ENCODE results near the gene HYOU1.
"Not testable (repeated sequence)": the region's sequence is repeated elsewhere in the genome, so short reads cannot be mapped to it uniquely, and the experiment has no call there.

The HYOU1 gene

GRCh38 chr11:119042927-119043326 lies 14.1 kb downstream of the HYOU1 start:
- no peak for DNase-seq

- peak; percentile 12 to 62 for DNase-seq
These were observed 15.0 kb downstream of the HYOU1 start for GRCh38 chr11:119041821-119042514.

DNA sequence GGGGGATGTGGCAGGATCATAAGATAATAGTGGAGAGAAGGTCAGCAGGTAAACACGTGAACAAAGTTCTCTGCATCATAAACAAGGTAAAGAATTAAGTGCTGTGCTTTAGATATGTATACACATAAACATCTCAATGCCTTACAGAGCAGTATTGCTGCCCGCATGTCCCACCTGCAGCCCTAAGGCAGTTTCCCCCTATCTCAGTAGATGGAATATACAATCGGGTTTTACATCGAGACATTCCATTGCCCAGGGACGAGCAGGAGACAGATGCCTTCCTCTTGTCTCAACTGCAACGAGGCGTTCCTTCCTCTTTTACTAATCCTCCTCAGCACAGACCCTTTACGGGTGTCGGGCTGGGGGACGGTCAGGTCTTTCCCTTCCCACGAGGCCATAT lies 17.5 kb downstream of the HYOU1 start:
- DNase-seq, result not testable (repeated sequence)

GRCh38 chr11:119038884-119039283 lies 18.1 kb downstream of the HYOU1 start:
- DNase-seq, result no peak

DNA sequence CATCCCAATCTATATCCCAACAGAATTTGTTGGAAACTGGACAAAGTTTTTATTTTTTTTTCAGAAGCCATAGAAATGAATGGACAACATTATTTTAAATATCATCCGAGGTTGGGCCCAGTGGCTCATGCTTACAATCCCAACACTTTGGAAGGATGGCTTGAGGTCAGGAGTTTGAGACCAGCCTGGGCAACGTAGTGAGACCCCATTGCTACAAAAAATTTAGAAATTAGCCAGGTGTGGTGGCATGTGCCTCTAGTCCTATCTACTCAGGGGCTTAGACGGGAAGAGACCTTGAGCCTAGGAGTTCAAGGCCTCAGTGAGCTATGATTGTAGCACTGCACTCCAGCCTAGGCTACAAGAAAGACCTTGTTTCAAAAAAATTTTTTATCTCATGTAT lies 22.2 kb downstream of the HYOU1 start:
- no peak for DNase-seq

- DNase-seq, result not testable (repeated sequence)
These were observed 23.6 kb downstream of the HYOU1 start for GRCh38 chr11:119033421-119033820.

GRCh38 chr11:119031912-119032280 lies 25.1 kb downstream of the HYOU1 start:
- no peak for DNase-seq

DNA sequence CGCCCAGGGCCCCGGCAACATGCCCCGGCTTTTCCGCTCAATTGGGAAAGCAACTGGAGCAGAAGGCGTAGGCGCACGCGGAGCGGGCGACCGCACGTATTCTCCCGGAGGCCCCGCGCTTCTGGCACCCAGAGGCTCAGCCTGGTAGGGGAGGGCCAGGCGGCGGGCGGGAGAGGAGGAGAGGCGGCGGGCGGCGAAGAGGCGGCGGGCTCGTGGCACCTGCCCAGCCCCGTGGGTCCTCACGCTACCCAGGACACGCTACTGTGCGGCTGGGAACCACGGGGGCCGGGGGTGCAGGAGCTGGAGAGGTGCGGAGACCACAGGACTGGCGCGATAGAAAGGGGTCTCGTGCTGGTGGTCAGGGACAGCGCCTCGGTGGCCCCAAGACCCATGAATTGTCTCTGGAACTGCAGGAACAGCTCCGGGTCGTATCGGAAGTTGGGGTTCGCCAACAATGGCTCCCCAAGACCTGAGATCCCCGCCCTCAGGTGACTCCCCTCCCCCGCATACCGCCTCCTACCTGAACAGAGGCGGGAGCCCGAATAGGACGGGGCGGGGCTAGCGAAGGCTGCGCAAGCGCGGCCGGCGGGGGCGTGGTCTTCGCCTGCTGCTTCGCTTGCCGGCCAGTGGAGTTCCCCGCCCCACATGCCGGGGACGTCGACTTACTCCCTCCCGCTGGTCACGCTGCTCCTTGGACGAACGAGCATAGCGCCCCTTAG lies 26.5 kb downstream of the HYOU1 start, which contains the start of gene SLC37A4:
SLC37A4 (minus strand) TSS at position 549 of the 719 bp plus-strand sequence.
- DNase-seq, result peak; percentile 98 to 99

DNA sequence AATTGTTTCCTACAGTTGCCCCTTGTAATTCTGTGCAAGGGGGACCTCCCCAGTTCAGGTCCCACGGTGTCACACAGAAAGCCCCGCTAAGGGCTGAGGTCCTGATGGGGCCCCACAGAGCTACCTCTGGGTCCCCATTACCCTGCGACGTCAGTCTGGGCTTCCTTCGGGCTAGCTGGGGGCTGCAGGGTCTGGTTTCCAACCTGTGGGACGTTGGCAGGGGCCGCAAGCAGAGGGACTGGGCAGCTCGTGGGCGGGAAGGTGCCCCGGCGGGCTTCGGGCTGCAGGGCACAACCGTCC lies 27.0 kb downstream of the HYOU1 start:
- no peak for DNase-seq

GRCh38 chr11:119029340-119030028 lies 27.5 kb downstream of the HYOU1 start:
- DNase-seq, result peak; percentile 19 to 49

GRCh38 chr11:119029069-119029339 lies 28.0 kb downstream of the HYOU1 start:
- DNase-seq, result no peak

DNA sequence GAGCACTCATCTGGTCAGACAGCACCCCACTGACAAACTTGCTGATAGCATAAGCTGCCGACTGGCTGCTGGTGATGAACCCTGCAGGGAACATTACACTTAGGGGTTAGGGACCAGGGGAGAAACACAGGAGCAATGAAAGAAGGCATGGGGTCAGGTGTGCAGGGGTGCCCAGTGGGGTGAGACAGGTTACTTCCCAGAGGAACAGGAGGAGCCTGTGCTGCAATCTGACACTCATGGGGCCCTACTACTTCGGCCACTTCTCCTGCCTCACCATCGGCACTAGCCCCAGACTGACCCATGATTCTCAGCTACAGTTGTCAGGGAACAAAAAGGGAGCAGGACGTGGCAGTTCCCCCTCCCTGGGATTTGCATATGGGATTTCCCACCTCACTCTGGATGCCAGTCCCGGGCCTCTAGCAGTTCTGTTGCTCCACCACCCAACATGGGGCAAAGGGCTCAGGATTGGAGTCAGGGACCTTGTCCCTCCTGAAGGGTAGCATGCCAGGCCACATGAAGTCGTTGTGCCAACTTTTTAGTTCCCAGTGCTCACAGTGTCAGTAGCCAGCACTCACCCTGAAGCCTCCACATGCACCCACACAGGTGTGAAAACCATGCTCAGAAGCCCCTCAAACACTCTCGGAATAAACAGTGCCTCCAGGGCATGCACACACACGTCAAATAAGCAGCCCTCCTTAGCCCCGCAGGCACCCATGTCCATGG lies 28.5 kb downstream of the HYOU1 start:
- DNase-seq, result no peak

GRCh38 chr11:119027561-119028345 lies 29.3 kb downstream of the HYOU1 start:
- no peak for DNase-seq

GRCh38 chr11:119026970-119027369 lies 30.0 kb downstream of the HYOU1 start:
- DNase-seq, result no peak

GRCh38 chr11:119025978-119026766 lies 30.8 kb downstream of the HYOU1 start:
- no peak for DNase-seq

- no peak for DNase-seq
These were observed 31.5 kb downstream of the HYOU1 start for GRCh38 chr11:119025541-119025940.

GRCh38 chr11:119025099-119025473 lies 31.9 kb downstream of the HYOU1 start:
- DNase-seq, result no peak

GRCh38 chr11:119024430-119025098 lies 32.4 kb downstream of the HYOU1 start:
- no peak for DNase-seq

DNA sequence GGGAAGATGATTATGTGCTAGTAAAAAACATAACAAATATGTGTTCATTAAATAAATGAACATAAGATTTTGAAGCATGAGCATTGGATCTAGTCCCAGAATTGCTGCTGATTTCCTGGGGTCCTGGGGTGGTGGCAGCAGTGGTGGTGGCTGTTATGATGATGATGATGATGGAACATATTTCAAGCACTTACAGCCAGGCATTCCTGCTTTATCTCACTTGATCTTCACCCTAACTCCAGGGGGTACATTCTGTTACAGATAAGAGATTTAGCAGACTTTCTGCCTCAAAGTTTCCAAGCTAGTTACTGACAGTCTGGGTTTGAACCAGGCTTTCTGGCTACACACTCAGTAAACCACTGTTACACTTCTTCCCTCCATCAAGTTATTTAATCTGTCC lies 33.3 kb downstream of the HYOU1 start:
- DNase-seq, result no peak

GRCh38 chr11:119021631-119022030 lies 35.4 kb downstream of the HYOU1 start:
- DNase-seq, result no peak

DNA sequence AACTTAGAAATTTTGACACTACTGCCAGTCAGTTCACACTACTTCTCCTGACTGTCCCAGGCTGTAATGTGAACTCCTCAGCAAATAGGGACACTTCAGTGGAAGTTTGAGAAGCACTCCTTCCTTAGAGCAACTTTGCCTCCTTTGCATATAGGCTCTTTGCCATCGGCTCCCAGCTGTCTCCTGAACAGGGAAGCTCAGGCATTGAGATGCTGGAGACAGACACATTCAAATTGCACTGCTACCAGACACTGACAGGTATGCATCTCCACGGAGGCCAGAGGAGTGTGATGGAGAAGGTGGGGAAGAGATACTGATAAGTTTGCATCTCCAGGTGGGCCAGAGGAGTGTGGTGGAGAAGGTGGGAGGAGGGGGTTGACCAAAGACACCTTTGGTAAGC lies 37.0 kb downstream of the HYOU1 start:
- no peak for DNase-seq

Measured in inflammatory macrophage (primary cell).